Measurements from ENCODE around the gene OR6S1.

Gene OR6S1

DNA sequence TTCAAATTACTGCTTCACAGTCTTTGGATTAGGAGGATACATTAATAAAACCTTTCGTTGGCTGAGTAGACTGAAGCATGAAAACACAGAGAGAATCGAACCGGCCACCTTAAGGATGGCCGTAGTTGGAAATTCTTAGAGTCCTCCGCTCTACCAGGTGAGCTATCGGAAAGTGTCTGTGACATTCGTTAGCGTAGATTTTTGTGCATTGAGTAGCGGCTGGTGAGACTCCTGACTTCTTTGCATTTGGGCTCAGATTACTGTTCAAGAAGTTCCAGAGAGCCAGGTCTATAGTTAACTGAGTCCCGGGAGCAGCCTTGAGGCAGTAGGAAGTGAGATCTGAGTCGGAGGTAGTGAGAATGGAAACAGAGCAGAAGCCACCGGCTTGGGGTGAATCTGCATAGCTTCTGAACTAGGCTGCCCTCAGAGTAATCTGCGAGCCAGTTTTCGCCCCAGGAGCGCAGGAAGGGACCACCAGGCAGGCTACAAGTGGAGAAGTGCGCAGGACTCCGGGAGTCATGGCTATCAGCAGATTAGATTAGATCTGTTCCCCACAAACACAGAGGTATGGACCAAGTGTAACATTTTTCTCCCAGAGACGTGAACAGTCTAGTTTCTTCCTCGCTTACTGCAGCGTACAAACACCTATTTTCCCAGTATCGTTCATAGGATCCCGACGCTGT, 11.0 kb downstream of the OR6S1 start (continued):
- TF ChIP-seq SCRT1 (tag by site-specific recombination; IDR thresholded peaks at IDR 0.05; ENCODE audit: borderline replicate concordance) (0 out of 2 replicates have a peak, but pooled peaks have one; percentile 11), HOXC10 (CRISPR knock-in tag; IDR thresholded peaks at IDR 0.05) (no peak), ZNF24 (tag by site-specific recombination; IDR thresholded peaks at IDR 0.05) (peak; percentile 39; the same call in 1 of the 2 replicates), ZNF391 (tag by site-specific recombination; IDR thresholded peaks at IDR 0.05; ENCODE audit: borderline replicate concordance, low read depth) (0 out of 2 replicates have a peak, but pooled peaks have one; percentile 19), BCL11B (tag by site-specific recombination; IDR thresholded peaks at IDR 0.05; ENCODE audit: low read depth) (no peak), SP7 (tag by site-specific recombination; IDR thresholded peaks at IDR 0.05) (peak; percentile 45), ZNF341 (tag by site-specific recombination; IDR thresholded peaks at IDR 0.05; ENCODE audit: low read depth) (no peak), SCRT2 (tag by site-specific recombination; IDR thresholded peaks at IDR 0.05) (peak; percentile 36; the same call in 1 of the 2 replicates), ZNF600 (tag by site-specific recombination; IDR thresholded peaks at IDR 0.05) (0 out of 2 replicates have a peak, but pooled peaks have one; percentile 51), ZFP41 (tag by site-specific recombination; IDR thresholded peaks at IDR 0.05; ENCODE audit: borderline replicate concordance) (no peak), MEIS1 (CRISPR knock-in tag; IDR thresholded peaks at IDR 0.05; ENCODE audit: borderline replicate concordance) (no peak), ZEB2 (tag by site-specific recombination; IDR thresholded peaks at IDR 0.05) (peak; percentile 43), ZNF366 (tag by site-specific recombination; conservative IDR thresholded peaks at IDR 0.05) (peak; percentile 76; the same call in 1 of the 2 replicates), ZXDB (tag by site-specific recombination; IDR thresholded peaks at IDR 0.05) (peak; percentile 55), ZFP3 (tag by site-specific recombination; IDR thresholded peaks at IDR 0.05; ENCODE audit: low read depth) (no peak)
- TF ChIP-seq, protein P1, sequence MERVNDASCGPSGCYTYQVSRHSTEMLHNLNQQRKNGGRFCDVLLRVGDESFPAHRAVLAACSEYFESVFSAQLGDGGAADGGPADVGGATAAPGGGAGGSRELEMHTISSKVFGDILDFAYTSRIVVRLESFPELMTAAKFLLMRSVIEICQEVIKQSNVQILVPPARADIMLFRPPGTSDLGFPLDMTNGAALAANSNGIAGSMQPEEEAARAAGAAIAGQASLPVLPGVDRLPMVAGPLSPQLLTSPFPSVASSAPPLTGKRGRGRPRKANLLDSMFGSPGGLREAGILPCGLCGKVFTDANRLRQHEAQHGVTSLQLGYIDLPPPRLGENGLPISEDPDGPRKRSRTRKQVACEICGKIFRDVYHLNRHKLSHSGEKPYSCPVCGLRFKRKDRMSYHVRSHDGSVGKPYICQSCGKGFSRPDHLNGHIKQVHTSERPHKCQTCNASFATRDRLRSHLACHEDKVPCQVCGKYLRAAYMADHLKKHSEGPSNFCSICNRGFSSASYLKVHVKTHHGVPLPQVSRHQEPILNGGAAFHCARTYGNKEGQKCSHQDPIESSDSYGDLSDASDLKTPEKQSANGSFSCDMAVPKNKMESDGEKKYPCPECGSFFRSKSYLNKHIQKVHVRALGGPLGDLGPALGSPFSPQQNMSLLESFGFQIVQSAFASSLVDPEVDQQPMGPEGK (tag by site-specific recombination; IDR thresholded peaks at IDR 0.05): no peak
- TF ChIP-seq, protein P2, sequence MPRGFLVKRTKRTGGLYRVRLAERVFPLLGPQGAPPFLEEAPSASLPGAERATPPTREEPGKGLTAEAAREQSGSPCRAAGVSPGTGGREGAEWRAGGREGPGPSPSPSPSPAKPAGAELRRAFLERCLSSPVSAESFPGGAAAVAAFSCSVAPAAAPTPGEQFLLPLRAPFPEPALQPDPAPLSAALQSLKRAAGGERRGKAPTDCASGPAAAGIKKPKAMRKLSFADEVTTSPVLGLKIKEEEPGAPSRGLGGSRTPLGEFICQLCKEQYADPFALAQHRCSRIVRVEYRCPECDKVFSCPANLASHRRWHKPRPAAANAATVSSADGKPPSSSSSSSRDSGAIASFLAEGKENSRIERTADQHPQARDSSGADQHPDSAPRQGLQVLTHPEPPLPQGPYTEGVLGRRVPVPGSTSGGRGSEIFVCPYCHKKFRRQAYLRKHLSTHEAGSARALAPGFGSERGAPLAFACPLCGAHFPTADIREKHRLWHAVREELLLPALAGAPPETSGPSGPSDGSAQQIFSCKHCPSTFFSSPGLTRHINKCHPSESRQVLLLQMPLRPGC (tag by site-specific recombination; IDR thresholded peaks at IDR 0.05): 0 out of 2 replicates have a peak, but pooled peaks have one; percentile 42

DNA sequence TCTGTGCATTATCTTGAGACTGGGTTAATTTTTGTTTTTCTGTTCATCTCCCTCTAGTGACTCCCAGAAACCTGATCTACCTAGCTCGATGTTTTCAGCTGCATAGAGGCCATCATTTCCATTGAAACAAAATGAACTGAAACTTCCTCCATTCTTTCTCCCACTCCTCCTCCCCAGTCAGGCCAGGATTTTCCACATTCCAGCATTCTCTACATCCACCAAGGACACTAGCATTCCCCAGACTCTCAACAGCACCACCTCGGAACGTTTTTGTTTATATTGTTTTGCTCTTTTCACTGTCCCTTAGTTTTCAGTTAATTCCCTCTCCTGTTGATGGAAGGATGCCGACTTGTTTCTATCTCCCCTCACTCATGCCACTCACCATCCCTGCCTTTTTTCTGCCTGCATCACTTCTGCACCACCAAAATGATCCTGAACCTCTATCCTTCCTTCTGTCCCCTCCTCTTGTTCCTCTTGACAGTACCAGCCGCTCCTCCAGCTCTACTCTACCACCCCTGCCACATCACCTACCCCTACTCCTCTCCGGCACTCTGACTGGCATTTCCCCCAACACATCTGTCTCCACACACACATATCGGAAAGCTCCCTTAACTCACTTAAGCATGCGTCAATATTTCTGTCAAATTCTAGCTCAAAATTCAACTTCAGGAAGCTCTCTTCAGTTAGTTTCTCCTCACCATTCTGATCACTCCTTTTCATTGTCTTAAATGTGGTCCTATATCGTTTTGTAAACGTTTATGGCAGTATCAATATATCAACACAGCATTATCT, 13.2 kb downstream of the OR6S1 start:
- Histone ChIP-seq H3K27ac (ENCODE audit: extremely low read depth, low read depth, low read length) (no peak overlapping the region), H3K36me3 (ENCODE audit: control insufficient read depth in 2 of 2, insufficient read depth in 1 of 2, low read length in 2 of 2) (no peaks in the 10 kb centered on the region), H3K4me1 (ENCODE audit: control insufficient read depth, insufficient read depth, low read length) (no peaks in the 10 kb centered on the region), H3K9me3 (ENCODE audit: control insufficient read depth, insufficient read depth, low read depth, low read length) (no peaks in the 10 kb centered on the region), H3K4me3 (ENCODE audit: low read depth, low read length) (no peak overlapping the region)
- POLR2A ChIA-PET: interaction anchor here (1.0 kb wide), 1 partner anchor 55 kb away, joined by 3 read pairs; no protein-coding TSS in a partner anchor
- CTCF ChIA-PET: interaction anchor here (0.9 to 1.6 kb wide), 3 partner anchors 54 to 464 kb away, joined by 3 to 4 read pairs (median 4); no protein-coding TSS in a partner anchor
- TF ChIP-seq ZBTB17 (tag by site-specific recombination; IDR thresholded peaks at IDR 0.05): peak; percentile 78
- no peak for TF ChIP-seq MEIS1 (CRISPR knock-in tag; IDR thresholded peaks at IDR 0.05; ENCODE audit: borderline replicate concordance)
- TF ChIP-seq ZNF175 (tag by site-specific recombination; IDR thresholded peaks at IDR 0.05): no peak
- TF ChIP-seq FEZF1 (tag by site-specific recombination; IDR thresholded peaks at IDR 0.05): peak; percentile 42
- TF ChIP-seq, protein P3, sequence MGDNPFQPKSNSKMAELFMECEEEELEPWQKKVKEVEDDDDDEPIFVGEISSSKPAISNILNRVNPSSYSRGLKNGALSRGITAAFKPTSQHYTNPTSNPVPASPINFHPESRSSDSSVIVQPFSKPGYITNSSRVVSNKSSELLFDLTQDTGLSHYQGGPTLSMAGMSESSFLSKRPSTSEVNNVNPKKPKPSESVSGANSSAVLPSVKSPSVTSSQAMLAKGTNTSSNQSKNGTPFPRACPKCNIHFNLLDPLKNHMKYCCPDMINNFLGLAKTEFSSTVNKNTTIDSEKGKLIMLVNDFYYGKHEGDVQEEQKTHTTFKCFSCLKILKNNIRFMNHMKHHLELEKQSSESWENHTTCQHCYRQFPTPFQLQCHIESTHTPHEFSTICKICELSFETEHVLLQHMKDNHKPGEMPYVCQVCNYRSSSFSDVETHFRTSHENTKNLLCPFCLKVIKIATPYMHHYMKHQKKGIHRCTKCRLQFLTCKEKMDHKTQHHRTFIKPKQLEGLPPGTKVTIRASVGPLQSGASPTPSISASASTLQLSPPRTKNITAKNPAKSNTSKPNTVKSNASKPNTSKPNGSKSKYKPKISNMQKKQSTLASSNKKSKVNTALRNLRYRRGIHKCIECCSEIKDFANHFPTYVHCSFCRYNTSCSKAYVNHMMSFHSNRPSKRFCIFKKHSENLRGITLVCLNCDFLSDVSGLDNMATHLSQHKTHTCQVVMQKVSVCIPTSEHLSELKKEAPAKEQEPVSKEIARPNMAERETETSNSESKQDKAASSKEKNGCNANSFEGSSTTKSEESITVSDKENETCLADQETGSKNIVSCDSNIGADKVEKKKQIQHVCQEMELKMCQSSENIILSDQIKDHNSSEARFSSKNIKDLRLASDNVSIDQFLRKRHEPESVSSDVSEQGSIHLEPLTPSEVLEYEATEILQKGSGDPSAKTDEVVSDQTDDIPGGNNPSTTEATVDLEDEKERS (tag by site-specific recombination; IDR thresholded peaks at IDR 0.05): no peak
- TF ChIP-seq ZNF146 (tag by site-specific recombination; IDR thresholded peaks at IDR 0.05): no peak
- TF ChIP-seq, protein P1 (tag by site-specific recombination; IDR thresholded peaks at IDR 0.05): 0 out of 2 replicates have a peak, but pooled peaks have one; percentile 12
- TF ChIP-seq, protein P4, sequence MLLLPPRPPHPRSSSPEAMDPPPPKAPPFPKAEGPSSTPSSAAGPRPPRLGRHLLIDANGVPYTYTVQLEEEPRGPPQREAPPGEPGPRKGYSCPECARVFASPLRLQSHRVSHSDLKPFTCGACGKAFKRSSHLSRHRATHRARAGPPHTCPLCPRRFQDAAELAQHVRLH (tag by site-specific recombination; IDR thresholded peaks at IDR 0.05): no peak

Data from HEK293 (cell line).